HG03159 (cell line): ENCODE results near the gene LARP1B.
A peak's percentile ranks its signal among the peaks of the same experiment; 100 is the strongest.
"Not testable (repeated sequence)": the region's sequence is repeated elsewhere in the genome, so short reads cannot be mapped to it uniquely, and the experiment has no call there.

Source experiments
- ATAC-seq: cut with Tn5 transposase; IDR thresholded peaks from one replicate; pipeline ENCODE4 v1.9.1; 2021; ENCODE audit warnings: mild to moderate bottlenecking, moderate library complexity; ENCODE audit not compliant: unreplicated experiment

LARP1B gene

DNA sequence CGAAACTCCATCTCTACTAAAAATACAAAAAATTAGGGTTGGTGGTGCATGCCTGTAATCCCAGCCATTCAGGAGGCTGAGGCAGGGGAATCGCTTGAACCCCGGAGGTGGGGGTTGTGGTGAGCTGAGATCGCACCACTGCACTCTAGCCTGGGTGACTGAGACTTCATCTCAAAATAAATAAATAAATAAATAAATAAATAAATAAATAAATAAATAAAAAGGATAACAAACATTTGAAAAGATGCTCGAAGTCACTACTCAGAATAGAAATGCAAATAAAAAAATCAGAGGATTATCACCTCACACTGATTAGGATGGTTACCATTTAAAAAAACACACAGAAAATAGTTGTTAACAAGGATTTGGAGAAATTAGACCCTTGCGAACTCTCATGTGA is 73.8 kb downstream of the LARP1B start:
- no peak for ATAC-seq

DNA sequence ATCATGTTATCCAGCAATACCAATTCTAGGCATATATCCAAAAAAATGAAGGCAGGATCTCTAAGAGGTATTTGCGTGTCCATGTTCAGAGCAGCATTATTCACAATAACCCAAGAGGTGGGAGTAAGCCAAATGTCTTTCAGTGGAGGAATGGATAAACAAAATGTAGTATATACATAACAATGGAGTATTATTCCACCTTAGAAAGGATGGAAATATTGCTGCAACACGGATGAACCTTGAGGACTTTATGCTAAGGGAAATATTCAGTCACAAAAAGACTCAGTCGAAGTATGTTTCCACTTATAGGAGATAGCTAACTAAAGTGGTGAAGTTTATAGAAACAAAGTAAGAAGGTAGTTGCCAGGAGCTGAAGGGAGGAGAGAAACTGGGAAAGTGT is 74.3 kb downstream of the LARP1B start:
- ATAC-seq, result no peak

DNA sequence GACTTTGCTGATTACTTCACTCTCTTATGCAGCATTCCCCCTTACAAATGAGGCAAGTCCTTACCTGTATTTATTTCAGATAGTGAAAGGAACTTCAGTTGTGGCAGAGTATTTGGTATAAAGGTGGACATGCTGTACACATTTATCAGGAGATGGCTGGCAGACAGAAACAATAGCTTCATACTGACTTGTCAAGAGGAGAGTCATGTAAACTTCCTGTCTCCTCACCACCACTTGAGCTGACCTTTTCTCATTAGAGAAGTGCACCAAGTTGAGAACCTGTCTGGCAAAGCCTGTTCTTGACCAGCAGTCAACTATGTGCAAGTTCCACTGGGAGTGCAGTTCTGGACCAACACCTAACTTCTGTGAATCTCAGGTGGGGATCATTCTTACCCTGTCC is 80.8 kb downstream of the LARP1B start:
- ATAC-seq, result no peak

DNA sequence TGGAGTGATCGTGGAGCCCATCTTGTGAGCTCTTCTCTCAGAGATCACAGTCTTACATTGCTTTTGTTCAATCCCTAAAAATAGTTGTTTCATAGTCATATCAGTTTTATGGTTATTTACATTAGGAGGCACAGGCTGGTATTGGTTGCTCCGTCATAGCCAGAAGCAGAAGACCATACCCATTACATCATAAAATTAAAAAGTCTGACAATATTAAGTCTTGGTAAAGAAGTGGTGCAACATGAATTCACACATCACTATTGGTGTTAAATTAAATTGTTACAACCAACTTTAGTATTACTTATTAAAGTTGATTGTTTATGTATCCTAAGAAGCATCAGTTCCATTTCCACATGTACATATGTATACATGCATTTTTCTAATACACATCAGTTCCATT is 84.6 kb downstream of the LARP1B start:
- no peak for ATAC-seq

DNA sequence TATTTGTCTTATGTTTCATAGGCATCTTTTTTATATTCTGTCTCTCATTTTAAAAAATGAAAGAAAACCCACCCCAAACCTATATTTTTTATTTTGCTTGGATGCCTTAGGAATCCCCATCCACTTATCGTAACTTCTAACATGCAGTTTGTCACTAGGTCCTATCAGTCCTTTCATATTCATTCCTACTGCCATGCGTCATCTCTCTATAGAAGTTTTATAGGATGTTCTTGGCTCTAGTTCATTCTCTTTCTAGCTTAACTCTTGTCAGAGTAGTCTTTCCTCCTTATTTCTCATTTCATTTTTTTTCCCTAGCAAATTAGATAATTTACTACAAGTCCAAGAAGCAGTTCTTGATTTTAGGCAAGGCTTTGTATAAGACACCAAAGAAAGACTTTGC is 92.7 kb downstream of the LARP1B start:
- ATAC-seq, result no peak

DNA sequence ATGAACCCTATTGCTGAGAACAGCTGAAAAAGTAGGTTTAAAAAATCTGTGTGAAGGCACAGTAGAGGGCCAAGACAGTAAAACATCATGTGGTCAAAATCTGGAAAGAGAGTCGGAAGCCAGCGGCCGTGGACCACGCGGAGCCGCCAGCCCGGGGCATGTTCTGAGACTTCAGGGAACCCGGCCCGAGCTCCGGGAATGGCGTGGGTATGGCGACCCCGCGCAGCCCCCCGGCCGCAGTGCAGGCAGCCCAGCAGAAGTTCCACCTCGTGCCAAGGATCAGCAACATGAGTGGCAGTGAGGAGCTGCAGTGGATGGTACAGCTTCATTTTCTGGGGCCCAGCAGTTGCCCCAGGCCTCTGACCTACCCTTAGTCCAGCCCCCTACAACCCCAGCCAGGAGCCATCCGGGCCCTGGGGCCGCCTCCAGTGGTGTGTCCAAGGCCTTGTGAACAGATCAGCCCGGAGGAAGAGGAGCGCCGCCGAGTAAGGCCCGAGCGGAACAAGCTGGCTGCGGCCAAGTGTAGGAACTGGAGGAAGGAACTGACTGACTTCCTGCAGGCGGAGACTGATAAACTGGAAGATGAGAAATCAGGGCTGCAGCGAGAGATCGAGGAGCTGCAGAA is 94.2 kb downstream of the LARP1B start:
- no peak for ATAC-seq

DNA sequence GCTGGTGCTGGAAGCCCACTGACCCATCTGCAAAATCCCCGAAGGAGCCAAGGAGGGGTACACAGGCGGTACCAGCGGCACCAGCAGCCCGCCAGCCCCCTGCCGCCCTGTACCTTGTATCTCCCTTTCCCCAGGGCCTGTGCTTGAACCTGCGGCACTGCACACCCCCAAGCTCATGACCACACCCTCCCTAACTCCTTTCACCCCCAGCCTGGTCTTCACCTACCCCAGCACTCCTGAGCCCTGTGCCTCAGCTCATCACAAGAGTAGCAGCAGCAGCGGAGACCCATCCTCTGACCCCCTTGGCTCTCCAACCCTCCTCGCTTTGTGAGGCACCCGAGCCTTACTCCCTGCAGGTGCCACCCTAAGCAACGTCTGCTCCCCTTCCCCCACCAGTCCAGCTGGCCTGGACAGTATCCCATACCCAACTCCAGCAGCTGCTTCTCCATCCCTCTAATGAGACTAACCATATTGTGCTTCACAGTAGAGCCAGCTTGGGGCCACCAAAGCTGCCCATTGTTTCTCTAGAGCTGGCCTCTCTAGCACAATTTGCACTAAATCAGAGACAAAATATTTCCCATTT is 94.9 kb downstream of the LARP1B start:
- no peak for ATAC-seq

DNA sequence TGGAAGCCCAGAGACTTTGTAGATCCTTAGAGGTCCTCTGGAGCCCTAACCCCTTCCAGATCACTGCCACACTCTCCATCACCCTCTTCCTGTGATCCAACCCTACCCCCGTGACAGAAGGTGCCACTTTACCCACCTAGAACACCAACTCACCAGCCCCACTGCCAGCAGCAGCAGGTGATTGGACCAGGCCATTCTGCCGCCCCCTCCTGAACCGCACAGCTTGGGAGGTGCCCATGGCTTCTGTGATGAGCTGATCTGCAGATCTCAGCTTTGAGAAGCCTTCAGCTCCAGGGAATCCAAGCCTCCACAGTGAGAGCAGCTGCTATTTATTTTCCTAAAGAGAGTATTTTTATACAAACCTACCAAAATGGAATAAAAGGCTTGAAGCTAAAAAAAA is 95.4 kb downstream of the LARP1B start:
- not testable (repeated sequence) for ATAC-seq

DNA sequence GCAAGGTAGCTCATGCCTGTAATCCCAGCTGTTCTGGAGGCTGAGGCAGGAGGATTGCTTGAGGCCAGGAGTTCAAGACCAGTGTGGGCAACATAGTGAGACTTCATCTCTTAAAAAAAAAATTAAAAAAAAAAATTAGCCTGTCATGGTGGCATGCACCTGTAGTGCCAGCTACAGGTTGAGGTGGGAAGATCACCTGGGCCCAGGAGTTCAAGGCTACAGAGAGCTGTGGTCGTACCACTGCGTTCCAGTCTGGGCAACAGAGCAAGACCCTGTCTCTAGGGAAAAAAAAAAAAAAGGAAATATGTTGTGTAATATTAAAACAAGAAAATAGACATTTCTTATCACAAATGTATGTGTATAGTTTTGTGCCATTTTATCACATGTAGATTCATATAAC is 97.8 kb downstream of the LARP1B start:
- no peak for ATAC-seq

DNA sequence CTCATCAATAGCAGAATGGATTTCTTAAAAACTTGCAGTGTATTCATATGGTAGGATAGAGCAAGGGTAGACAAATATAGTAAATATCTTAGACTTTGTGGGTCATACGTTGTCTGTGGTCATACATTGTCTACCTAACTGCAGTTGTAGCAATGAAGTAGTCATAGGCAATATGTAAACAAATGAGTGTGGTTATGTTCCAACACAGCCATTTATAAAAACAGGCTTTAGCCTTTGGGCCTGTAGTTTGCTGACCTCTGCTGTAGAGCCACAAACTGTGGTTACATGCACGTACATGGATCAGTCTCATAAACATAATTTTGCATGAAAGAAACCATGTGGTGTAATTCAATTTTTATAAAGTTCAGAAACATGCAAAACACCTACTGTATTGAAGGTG is 98.9 kb downstream of the LARP1B start:
- no peak for ATAC-seq

DNA sequence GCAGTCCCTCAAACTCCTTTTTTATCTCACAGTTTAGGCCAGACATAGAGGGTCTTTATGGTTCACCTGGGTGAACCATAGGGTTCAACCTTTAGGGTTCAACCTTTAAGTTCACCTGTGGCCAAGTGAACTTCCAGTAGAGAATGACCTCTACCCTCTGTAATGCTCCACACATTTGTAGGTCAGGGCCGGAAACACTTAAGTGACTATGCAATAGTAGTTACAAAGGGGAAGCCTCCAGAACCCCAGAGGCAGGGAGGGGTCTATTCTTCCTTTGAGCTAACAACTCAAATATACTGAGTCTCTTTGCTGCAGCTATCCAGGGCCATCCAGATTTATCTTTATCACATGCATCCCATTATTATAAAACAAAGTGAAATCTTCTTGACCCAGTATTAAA is 100.0 kb downstream of the LARP1B start:
- no peak for ATAC-seq

DNA sequence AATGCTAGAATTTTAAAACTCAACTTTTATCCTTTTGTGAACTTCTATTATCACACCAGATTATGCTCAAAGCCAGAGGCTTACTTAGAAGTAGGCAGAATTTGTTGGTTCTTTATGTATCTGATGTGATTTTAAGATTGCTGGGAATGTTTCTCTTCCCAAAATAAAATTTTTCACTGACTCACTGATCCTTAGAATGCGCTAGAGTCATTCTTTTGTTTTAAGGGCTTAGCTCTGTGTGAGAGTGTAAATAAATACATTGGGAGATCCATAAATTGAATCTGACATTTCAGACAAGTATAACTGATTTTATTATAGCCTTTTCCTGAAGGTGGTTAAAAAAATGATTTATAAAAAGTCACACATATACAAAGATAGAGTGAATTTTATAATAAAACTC is 101.3 kb downstream of the LARP1B start:
- ATAC-seq, result no peak

DNA sequence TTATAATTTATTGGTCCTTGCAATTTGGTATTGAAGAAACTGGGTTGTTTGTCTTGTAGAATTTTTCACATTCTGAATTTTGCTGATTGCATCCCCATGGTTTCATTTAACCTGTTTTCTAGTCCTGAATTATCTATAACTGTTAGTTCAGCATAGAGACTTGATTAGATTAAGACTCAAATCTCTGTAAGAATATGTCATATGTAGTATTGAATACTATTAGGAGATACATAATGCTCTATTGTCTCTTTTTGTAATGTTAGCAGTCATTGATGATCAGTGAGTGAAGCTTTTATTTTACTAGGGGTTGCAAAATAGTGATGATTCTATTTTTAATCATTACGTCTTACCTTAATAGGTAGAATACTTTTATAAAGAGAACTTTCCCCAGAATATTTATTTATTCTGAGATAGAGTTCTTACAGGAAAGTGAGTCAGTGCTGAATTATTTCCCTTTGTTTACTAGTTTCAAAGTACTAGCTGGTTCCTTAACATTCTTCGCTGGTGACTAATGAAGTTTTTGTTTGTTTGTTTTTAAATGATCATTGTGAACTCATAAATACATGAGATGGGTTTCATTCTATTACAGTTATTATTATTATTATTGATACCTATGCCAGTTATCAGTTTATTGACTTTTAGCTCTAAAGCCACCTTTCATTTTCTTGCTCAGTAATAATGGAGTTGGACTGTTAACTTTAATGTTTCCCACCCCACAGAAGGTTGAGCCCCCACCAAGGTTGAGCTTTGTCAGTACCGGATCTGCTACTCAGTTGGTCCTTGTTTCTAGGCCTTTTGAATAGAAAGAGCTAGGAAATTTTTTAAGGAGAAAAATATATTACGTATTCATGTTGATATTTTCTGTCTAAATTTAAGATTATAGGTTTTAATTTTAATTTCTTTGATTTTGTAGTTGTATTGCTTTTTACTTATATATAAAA is 102.3 kb downstream of the LARP1B start:
- ATAC-seq, result no peak

DNA sequence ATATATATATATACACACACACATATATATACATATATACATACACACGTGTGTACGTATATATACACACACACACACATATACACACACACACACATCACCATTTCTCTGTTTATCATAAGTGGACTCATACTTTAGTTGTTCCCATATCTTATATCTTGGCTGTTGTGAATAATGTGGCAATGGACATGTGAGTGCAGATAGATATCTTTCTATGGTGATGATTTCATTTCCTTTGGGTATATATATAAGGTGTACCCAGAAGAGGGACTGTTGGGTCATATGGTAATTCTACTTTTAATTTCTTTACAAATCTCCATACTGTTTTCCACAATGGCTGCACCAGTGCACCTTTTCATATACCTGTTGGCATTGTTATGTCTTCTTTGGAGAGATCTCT is 105.9 kb downstream of the LARP1B start:
- no peak for ATAC-seq

DNA sequence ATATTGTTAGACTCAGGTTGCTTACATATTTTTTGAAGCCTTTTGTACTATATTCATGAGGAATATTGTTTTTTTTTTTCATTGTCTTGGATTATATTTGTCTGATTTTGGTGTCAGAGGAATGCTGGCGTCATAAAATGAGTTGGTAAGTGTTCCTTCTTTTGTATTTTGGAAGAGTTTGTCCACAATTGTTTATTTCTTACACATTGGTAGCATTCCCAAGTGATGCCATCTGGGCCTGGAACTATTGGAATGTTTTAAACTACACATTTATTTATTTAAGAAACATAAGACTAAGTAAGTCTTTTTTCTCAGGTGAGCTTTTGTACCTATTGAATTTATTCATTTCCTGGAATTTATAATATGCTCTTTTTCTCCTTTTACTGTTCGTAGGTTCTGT is 107.6 kb downstream of the LARP1B start:
- no peak for ATAC-seq

DNA sequence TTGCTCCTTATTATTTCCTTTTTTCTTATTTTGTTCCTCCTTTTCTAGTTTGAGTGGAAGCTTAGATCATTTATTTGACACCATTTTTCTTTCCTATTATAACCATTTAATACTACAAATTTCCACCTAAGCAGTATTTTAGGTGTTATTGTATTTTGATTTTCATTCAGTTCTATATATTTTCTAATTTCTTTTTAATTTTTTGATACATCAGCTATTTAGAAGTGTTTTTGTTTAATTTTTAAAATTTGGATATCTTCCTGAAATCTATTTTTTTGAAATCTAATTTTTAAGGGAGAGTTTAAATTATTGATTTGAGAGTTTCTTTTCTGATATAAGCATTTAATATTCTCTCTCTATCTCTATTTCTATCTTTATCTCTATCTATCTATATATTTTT is 108.1 kb downstream of the LARP1B start:
- ATAC-seq, result no peak

DNA sequence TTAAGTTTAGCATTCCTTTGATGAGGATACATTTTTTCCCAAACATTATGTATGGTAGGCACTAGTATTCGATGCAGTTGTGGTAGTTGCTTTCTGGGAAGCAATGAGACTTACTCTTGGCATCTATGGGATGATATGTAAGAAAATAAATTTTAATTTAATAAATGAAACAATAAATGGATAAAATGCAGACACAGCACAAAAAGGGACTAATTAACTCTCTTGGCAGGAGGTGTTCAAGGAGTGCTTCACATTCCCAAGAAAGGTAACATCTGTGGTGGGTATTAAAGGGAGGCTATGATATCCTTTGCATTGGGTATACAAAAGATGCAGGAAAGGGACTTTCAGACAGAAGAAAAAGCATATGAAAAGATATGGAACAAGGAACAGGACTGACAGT is 115.5 kb downstream of the LARP1B start:
- ATAC-seq, result no peak

DNA sequence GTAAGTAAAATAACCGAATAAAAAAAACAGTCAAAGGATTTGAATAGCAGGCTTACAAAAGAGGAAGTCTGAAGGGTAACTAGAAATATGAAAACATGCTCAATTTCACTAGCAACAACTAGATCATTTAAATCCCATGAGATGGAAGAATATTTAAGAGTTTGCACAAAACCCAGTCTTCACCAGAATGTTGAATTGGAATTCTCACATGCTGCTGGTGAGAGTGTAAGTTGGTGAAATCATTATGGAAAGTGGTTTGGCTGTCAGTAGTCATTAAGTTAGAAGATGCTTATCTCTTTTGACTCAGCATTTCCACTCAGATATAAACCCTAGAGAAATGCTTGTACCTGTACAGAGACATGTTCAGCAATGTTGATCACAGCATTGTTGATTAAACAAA is 116.4 kb downstream of the LARP1B start:
- ATAC-seq, result no peak

DNA sequence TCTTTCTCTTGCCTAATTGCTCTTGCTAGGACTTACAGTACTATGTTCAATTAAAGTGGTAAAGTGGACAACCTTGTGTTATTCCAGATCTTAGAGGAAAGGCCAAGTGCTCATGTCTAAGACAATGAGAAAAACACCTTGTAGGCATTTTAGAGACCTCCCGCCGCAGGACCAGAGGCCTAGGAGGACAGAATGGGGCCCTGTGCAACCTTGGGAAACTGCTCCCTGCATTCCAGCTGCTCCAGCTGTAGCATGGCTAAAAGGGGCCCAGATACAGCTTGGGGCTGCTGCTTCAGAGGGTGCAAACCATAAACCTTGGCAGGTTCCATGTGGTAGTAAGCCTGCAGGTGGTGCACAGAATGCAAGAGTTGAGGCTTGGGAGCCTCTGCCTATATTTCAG is 125.5 kb downstream of the LARP1B start:
- no peak for ATAC-seq

DNA sequence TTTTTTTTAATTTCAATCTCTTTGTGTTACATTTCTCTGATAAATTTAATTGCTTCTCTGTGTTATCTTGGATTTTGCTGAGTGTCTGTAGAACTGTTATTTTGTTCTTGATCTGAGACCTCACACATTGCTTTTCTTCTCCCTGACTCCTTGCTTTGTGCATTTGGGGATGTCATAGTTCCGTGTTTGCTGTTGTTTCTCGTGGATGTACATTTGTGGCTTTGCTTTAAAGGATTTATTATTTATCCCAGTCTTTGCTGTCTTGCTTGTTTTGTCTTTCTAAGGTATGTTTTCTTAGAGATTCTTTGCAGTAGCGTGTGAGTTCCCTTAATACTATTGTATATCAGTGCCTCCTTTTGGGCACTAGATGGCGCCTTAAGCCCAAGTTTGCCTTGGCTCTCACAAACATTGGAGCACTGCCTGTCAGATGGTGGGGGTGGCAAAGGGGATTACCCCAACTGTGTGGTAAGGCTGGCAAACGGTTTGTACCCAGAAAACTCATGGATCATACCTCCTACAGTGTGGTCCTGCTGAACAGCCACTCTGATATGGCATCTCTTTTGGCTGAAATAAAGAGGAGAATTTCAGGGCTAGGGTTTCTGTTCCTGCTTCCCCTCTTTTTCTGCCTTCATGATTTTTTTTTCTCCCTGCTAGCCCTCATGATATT is 130.1 kb downstream of the LARP1B start:
- peak; percentile 99 for ATAC-seq
